ENCODE measurements around the gene PLD4. TPM values are rescaled to one million over a fixed set of nuclear protein-coding genes. Genes with fewer than 3 reads are reported as not detected.
"Not testable (repeated sequence)": the region's sequence is repeated elsewhere in the genome, so short reads cannot be mapped to it uniquely, and the experiment has no call there.

PLD4 gene
- total and polyA plus RNA-seq, 2 of the 8 experiments (the other 6 are each of a cell fraction or from before 2014, with no cell fraction given) = 0.05 TPM; not detected in 1

DNA sequence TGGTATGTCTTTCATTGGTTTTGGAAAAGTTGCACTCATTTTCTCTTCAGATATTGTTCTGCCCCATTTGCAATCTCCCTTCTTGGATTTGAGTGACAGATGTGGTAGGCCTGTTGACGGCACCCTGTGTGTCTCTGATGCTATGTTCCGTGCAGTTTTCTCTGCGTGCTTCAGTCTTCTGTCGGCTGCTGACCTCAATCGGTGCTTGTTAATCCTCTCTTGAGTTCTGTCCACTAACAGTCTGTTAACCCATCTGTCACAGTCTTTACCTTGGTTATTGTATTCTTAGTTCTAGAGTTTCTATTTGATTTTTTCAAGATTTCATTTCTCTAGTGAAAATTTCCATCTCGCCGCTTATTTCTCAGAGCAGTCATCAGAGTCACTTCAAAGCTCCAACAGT, 20.7 kb upstream of the PLD4 start (continued):
- TF ChIP-seq PHF8 (conservative IDR thresholded peaks at IDR 0.05; ENCODE audit: low read depth, low read length) = no peak
- no peak for TF ChIP-seq SIX5 (IDR thresholded peaks at IDR 0.05; ENCODE audit: low read depth, low read length)
- no peak for TF ChIP-seq SIN3A (conservative IDR thresholded peaks at IDR 0.05 in 1 of 2, IDR thresholded peaks at IDR 0.05 in 1 of 2; ENCODE audit: low read depth in 1 of 2, low read length in 2 of 2)
- TF ChIP-seq, protein P1, sequence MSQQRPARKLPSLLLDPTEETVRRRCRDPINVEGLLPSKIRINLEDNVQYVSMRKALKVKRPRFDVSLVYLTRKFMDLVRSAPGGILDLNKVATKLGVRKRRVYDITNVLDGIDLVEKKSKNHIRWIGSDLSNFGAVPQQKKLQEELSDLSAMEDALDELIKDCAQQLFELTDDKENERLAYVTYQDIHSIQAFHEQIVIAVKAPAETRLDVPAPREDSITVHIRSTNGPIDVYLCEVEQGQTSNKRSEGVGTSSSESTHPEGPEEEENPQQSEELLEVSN (IDR thresholded peaks at IDR 0.05) = no peak

DNA sequence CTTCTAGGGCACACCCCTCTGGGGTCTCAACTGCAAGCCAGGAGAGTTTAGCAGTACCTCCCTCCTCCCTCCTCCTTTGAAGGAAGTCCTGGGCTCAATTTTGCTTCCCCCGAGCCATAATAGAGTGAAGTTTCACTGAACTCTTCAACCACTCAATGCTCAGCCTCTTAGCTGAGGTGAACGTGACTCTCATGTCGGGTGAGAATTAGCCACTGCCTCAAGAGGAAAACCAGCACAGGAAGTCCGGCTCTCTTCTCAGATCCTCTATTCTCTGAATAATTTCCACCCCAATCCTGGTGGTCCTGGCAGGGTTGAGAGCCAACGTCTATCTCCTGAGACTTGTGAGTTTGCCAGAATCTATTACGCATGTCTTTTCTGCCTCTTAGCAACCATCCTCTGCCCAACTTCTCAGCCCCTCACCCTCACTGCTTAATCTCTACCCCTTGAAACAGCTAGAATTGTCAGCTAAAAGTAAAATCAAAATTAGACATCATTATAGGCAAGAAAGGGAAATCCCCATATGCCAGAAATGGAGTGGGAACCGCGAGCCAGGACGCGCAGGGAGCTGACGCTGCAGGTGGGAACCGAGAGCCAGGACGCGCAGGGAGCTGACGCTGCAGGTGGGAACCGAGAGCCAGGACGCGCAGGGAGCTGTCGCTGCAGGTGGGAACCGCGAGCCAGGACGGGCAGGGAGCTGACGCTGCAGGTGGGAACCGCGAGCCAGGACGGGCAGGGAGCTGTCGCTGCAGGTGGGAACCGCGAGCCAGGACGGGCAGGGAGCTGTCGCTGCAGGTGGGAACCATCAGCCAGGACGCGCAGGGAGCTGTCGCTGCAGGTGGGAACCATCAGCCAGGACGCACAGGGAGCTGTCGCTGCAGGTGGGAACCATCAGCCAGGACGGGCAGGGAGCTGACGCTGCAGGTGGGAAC, 19.8 kb upstream of the PLD4 start:
- not testable (repeated sequence) for H2BK5ac ChIP-seq (ENCODE audit: low read depth, low read length); H3K79me1 ChIP-seq (ENCODE audit: low read depth, low read length); H3K4me1 ChIP-seq (replicated peaks in 1 of 4; ENCODE audit: control insufficient read depth in 3 of 4, insufficient read depth in 4 of 4, low read length in 3 of 4); H4K5ac ChIP-seq (ENCODE audit: insufficient read length, low read depth, low read length); H3K27me3 ChIP-seq (replicated peaks in 1 of 4; ENCODE audit: control insufficient read depth in 3 of 4, extremely low read depth in 1 of 4, insufficient read depth in 3 of 4, low read length in 3 of 4); H2AFZ ChIP-seq (ENCODE audit: low read length); H3K14ac ChIP-seq (ENCODE audit: insufficient read length); H3K4me2 ChIP-seq (ENCODE audit: insufficient read depth in 1 of 2, low read depth in 2 of 2, low read length in 2 of 2); H3K79me2 ChIP-seq (ENCODE audit: control insufficient read depth in 1 of 2, insufficient read depth in 2 of 2, low read length in 2 of 2); H2BK12ac ChIP-seq (ENCODE audit: low read depth, low read length); H4K20me1 ChIP-seq (replicated peaks in 1 of 2; ENCODE audit: control insufficient read depth in 1 of 2, insufficient read depth in 2 of 2, low read length in 2 of 2); H3K4me3 ChIP-seq (ENCODE audit: extremely low read depth in 1 of 4, insufficient read depth in 2 of 4, low read depth in 3 of 4, low read length in 4 of 4); H3K23ac ChIP-seq (ENCODE audit: insufficient read length); H3K36me3 ChIP-seq (ENCODE audit: control insufficient read depth in 2 of 4, insufficient read depth in 4 of 4, low read length in 3 of 4); H3K4ac ChIP-seq (replicated peaks; ENCODE audit: insufficient read length, low read depth, low read length); H2BK20ac ChIP-seq (ENCODE audit: low read length); H3K27ac ChIP-seq (ENCODE audit: low read depth, low read length); H4K8ac ChIP-seq (ENCODE audit: extremely low read depth, insufficient read depth, low read length); H2BK15ac ChIP-seq (ENCODE audit: low read length); H3K18ac ChIP-seq (ENCODE audit: extremely low read depth, low read length); H3K56ac ChIP-seq (replicated peaks; ENCODE audit: insufficient read length, low read depth, low read length); H3K9me3 ChIP-seq (ENCODE audit: insufficient read depth in 2 of 2, low read depth in 1 of 2, low read length in 1 of 2); H3K23me2 ChIP-seq (ENCODE audit: low read depth, low read length); H2AK5ac ChIP-seq (ENCODE audit: low read depth, low read length); H3K9ac ChIP-seq (replicated peaks in 1 of 4; ENCODE audit: extremely low read depth in 1 of 4, low read depth in 3 of 4, low read length in 3 of 4); DNase-seq (ENCODE audit: low read depth in 1 of 2, low spot score in 2 of 2); FAIRE-seq; H2BK120ac ChIP-seq (replicated peaks; ENCODE audit: low read depth, low read length); H4K91ac ChIP-seq (replicated peaks; ENCODE audit: insufficient read length, low read length)
- ChIA-PET POLR2A (ENCODE audit: partially characterized antibody) (interaction anchor here (0.7 to 1.0 kb wide), 2 partner anchors 30 to 38 kb away, joined by 3 read pairs; no protein-coding TSS in a partner anchor), CTCF (ENCODE audit: partially characterized antibody) (interaction anchor here (0.6 to 2.8 kb wide), 3 partner anchors 9 to 466 kb away, joined by 3 to 20 read pairs (median 3); no protein-coding TSS in a partner anchor)
- WGBS, 2 experiments (ENCODE audit: extremely low coverage in 1 of 2, insufficient coverage in 1 of 2, insufficient read length in 1 of 2, insufficient replicate concordance in 2 of 2, low coverage in 1 of 2, low lambda C conversion rate in 2 of 2, missing lambda C conversion rate in 1 of 2) = 84% methylated on average over 37 of the region's 38 CpGs; no CpG with 5 or more reads in 1 of the 2 experiments

Measured in H1 (cell line).